Limb (tissue), 2 donors: ENCODE measurements around the gene CLCN3.
"Not testable (repeated sequence)": the region's sequence is repeated elsewhere in the genome, so short reads cannot be mapped to it uniquely, and the experiment has no call there.

Experiments
- DNase-seq, 2 donors: peaks; one replicate each; pipeline ENCODE4 v3.0.0-alpha.2; 2016; ENCODE audit errors: extremely low spot score in 2 of 2

Gene CLCN3

DNA sequence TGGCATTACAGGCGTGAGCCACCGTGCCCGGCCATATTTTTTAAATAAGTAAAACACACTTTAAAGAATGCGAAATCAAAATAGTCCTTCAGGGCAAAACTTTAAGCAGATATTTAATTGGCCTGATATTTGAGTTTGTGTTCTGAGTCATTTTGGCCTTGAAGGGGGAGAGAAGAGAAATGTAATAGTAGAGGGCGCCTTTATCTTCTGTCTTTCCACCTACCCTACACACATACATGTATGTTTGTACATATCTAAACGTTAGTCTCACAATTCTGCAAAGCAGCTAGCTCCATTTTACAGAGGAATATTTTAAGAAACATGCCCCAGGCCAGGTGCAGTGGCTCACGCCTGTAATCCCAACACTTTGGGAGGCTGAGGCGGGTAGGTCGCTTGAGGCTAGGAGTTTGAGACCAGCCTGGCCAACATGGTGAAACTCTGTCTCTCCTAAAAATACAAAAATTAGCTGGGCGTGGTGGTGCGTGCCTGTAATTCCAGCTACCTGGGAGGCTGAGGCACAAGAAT is 151.2 kb downstream of the CLCN3 start:
- not testable (repeated sequence) for DNase-seq
